Measurements from ENCODE around the gene OR4D1. TPM values are rescaled to one million over a fixed set of nuclear protein-coding genes. Genes with fewer than 3 reads are reported as not detected.
"Not testable (repeated sequence)": the region's sequence is repeated elsewhere in the genome, so short reads cannot be mapped to it uniquely, and the experiment has no call there.

OR4D1 gene
- total RNA-seq: under 1 TPM; 0.83 to 0.88 TPM

- POLR2A ChIA-PET: no interaction called here
- no peak within 1 kb of the TSS for H3K27ac Mint-ChIP-seq
Measured at GRCh38 chr17:58147930-58148434, at the start of gene OR4D1. Gene OR4D1 (plus strand): TSS chr17:58148384. CDS start chr17:58155154, 6,770 bp downstream.

GRCh38 chr17:58100506-58100905 is 47.7 kb upstream of the OR4D1 start:
- DNase-seq: no peak
- H3K27me3 Mint-ChIP-seq: no peaks in the 10 kb centered on the region
- H3K4me1 Mint-ChIP-seq: peaks cover 8% of the 10 kb centered on the region
- CTCF ChIA-PET: interaction anchor here (0.9 to 1.3 kb wide), 2 partner anchors 10 to 267 kb away, joined by 3 read pairs; no protein-coding TSS in a partner anchor
- no peaks in the 10 kb centered on the region for H3K9me3 Mint-ChIP-seq
- H3K4me3 Mint-ChIP-seq: no peak overlapping the region
- POLR2A ChIA-PET: no interaction called here
- no peak overlapping the region for H3K27ac Mint-ChIP-seq
- H3K36me3 Mint-ChIP-seq (ENCODE audit: low read depth): peaks cover 3% of the 10 kb centered on the region

More at GRCh38 chr17:58147930-58148434, at the start of gene OR4D1:
- DNase-seq: no peak
- H3K4me3 Mint-ChIP-seq: no peak within 1 kb of the TSS
- CTCF ChIA-PET: no interaction called here
- H3K36me3 Mint-ChIP-seq (ENCODE audit: low read depth): peaks cover 26% of the 10 kb centered on the region
- H3K9me3 Mint-ChIP-seq: peaks cover 22% of the 10 kb centered on the region
- H3K27me3 Mint-ChIP-seq: peaks cover 61% of the 10 kb centered on the region
- peaks cover 21% of the 10 kb centered on the region for H3K4me1 Mint-ChIP-seq

GRCh38 chr17:58101898-58102297 is 46.3 kb upstream of the OR4D1 start:
- H3K4me3 Mint-ChIP-seq; POLR2A ChIA-PET; H3K4me1 Mint-ChIP-seq; DNase-seq; H3K27me3 Mint-ChIP-seq; H3K36me3 Mint-ChIP-seq (ENCODE audit: low read depth); CTCF ChIA-PET; H3K27ac Mint-ChIP-seq; H3K9me3 Mint-ChIP-seq: not testable (repeated sequence)

GRCh38 chr17:58105093-58105492 is 43.1 kb upstream of the OR4D1 start:
- Mint-ChIP-seq H3K4me3 (no peak overlapping the region), H3K4me1 (peaks cover 2% of the 10 kb centered on the region), H3K27me3 (no peaks in the 10 kb centered on the region), H3K27ac (no peak overlapping the region), H3K9me3 (no peaks in the 10 kb centered on the region), H3K36me3 (ENCODE audit: low read depth) (no peaks in the 10 kb centered on the region)
- ChIA-PET POLR2A (no interaction called here), CTCF (no interaction called here)
- no peak for DNase-seq

GRCh38 chr17:58107306-58107705 is 40.9 kb upstream of the OR4D1 start:
- Mint-ChIP-seq H3K27me3 (peaks cover 3% of the 10 kb centered on the region), H3K4me1 (no peaks in the 10 kb centered on the region), H3K4me3 (no peak overlapping the region), H3K9me3 (no peaks in the 10 kb centered on the region), H3K27ac (no peak overlapping the region), H3K36me3 (ENCODE audit: low read depth) (no peaks in the 10 kb centered on the region)
- DNase-seq: no peak
- CTCF ChIA-PET: no interaction called here
- POLR2A ChIA-PET: no interaction called here

GRCh38 chr17:58109197-58109596 is 39.0 kb upstream of the OR4D1 start:
- ChIA-PET CTCF (interaction anchor here (1.6 kb wide), 1 partner anchor 110 kb away, joined by 4 read pairs; no protein-coding TSS in a partner anchor), POLR2A (no interaction called here)
- no peaks in the 10 kb centered on the region for H3K36me3 Mint-ChIP-seq (ENCODE audit: low read depth)

GRCh38 chr17:58110012-58110411 is 38.2 kb upstream of the OR4D1 start:
- Mint-ChIP-seq H3K9me3 (no peaks in the 10 kb centered on the region), H3K4me3 (no peak overlapping the region)
- POLR2A ChIA-PET: interaction anchor here (1.5 kb wide), 1 partner anchor 103 kb away, joined by 3 read pairs; the partner anchor contains the start of gene SRSF1

More at GRCh38 chr17:58109197-58109596, 39.0 kb upstream of the OR4D1 start:
- Mint-ChIP-seq H3K4me3 (no peak overlapping the region), H3K27me3 (peaks cover 5% of the 10 kb centered on the region), H3K4me1 (no peaks in the 10 kb centered on the region), H3K9me3 (no peaks in the 10 kb centered on the region), H3K27ac (no peak overlapping the region)
- no peak for DNase-seq

DNA sequence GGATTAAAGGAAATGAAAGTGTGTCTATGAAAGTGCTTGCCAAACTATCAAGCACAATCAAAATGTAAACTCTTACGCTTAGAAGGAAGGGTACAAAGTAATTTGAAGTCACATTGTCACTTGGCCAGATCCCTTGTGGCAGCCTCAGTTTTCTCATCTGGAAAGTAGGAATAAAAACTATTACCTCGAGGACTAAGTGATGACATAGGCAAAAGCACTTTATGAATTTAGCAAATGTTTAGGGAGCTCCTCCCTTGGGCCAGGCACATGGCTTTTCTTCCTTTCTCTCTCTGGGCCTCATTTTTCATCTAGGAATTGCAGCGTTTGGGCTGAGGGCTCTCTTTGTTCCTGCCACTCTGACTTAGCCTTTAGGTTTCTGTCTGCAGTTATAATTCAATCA is 36.5 kb upstream of the OR4D1 start:
- no peak overlapping the region for H3K4me3 Mint-ChIP-seq
- no peak overlapping the region for H3K27ac Mint-ChIP-seq
- ChIA-PET POLR2A (interaction anchor here (1.5 kb wide), 1 partner anchor 105 kb away, joined by 3 read pairs; the partner anchor contains the start of gene SRSF1), CTCF (interaction anchor here (0.9 to 3.4 kb wide), 8 partner anchors 11 to 279 kb away, joined by 3 to 32 read pairs (median 6); no protein-coding TSS in a partner anchor)
- H3K36me3 Mint-ChIP-seq (ENCODE audit: low read depth): no peaks in the 10 kb centered on the region
- no peak for DNase-seq
- H3K4me1 Mint-ChIP-seq: no peaks in the 10 kb centered on the region
- peaks cover 5% of the 10 kb centered on the region for H3K27me3 Mint-ChIP-seq
- H3K9me3 Mint-ChIP-seq: no peaks in the 10 kb centered on the region

More at GRCh38 chr17:58110012-58110411, 38.2 kb upstream of the OR4D1 start:
- DNase-seq: no peak
- H3K27me3 Mint-ChIP-seq: peaks cover 5% of the 10 kb centered on the region
- H3K27ac Mint-ChIP-seq: no peak overlapping the region
- CTCF ChIA-PET: interaction anchor here (1.5 kb wide), 1 partner anchor 9 kb away, joined by 3 read pairs; no protein-coding TSS in a partner anchor
- no peaks in the 10 kb centered on the region for H3K4me1 Mint-ChIP-seq
- no peaks in the 10 kb centered on the region for H3K36me3 Mint-ChIP-seq (ENCODE audit: low read depth)

DNA sequence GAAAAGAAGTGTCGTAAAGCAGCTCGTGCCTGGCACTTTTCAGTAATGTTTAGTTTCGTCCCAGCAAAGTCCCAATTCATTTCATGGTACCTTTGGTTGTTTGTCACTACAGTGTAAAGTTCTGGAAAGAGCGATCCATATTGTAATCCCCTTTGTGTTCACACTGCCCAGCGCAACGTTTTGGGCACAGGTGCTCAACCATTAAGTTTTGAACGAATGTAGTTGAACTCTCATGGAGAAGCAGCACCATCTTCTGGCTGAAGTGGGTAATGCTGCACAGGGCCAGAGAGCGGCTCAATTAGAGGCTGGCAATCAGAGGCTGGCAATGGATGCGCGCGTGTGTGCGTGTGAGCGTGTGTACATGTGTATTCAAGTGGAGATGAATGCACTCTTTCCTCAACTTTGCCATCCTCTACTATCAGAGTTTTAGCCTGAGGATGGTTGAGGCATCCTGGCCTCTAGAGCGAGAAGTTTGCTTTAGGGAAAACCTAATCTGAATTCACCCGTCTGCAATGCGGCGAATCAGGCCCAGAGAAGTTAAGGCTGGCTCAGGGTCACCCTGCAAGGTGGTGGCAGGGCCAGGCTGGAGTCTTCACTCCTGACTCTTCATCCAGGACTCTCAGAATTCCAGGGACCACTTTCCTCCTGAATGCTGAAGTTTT is 35.1 kb upstream of the OR4D1 start:
- no peak overlapping the region for H3K27ac Mint-ChIP-seq
- H3K4me1 Mint-ChIP-seq: no peaks in the 10 kb centered on the region
- no peaks in the 10 kb centered on the region for H3K36me3 Mint-ChIP-seq (ENCODE audit: low read depth)
- H3K4me3 Mint-ChIP-seq: no peak overlapping the region
- ChIA-PET CTCF (interaction anchor here (0.6 to 3.4 kb wide), 15 partner anchors 9 to 280 kb away, joined by 3 to 32 read pairs (median 4); no protein-coding TSS in a partner anchor), POLR2A (interaction anchor here (0.8 to 1.0 kb wide), 2 partner anchors 106 to 113 kb away, joined by 3 read pairs; partner anchors contain the start of gene SRSF1)
- peaks cover 10% of the 10 kb centered on the region for H3K27me3 Mint-ChIP-seq
- peak; percentile 86 for DNase-seq
- H3K9me3 Mint-ChIP-seq: no peaks in the 10 kb centered on the region

DNA sequence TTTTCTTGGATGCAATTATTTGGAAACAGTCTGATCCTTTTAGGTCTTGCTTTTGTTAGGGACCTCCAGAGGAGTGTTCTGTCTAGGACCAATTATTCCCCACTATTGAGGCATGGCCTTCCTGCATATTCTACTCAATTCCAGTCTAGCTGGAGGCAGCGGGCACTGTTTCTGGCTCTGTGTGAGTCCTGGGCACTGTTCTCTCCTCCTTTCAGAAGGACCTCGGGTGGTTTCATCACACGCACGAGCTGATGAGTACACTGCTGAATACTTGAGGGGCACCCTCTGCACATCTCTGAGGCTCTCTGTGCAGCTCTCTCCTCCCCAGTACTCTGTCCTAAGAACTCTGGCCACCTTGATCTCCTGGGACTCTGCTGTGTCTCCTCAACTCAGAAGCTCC is 34.2 kb upstream of the OR4D1 start:
- no peaks in the 10 kb centered on the region for H3K36me3 Mint-ChIP-seq (ENCODE audit: low read depth)
- H3K27me3 Mint-ChIP-seq: peaks cover 12% of the 10 kb centered on the region
- H3K27ac Mint-ChIP-seq: no peak overlapping the region
- H3K9me3 Mint-ChIP-seq: no peaks in the 10 kb centered on the region
- no peaks in the 10 kb centered on the region for H3K4me1 Mint-ChIP-seq
- CTCF ChIA-PET: interaction anchor here (0.8 to 3.4 kb wide), 8 partner anchors 57 to 256 kb away, joined by 3 to 32 read pairs (median 6); no protein-coding TSS in a partner anchor
- no peak for DNase-seq
- no peak overlapping the region for H3K4me3 Mint-ChIP-seq
- POLR2A ChIA-PET: interaction anchor here (0.9 kb wide), 1 partner anchor 29 kb away, joined by 5 read pairs; no protein-coding TSS in a partner anchor

- no peaks in the 10 kb centered on the region for H3K9me3 Mint-ChIP-seq
- H3K4me3 Mint-ChIP-seq: no peak overlapping the region
- POLR2A ChIA-PET: no interaction called here
- H3K36me3 Mint-ChIP-seq (ENCODE audit: low read depth): no peaks in the 10 kb centered on the region
- peaks cover 19% of the 10 kb centered on the region for H3K27me3 Mint-ChIP-seq
- H3K27ac Mint-ChIP-seq: no peak overlapping the region
- DNase-seq: no peak
- CTCF ChIA-PET: interaction anchor here (3.1 kb wide), 1 partner anchor 55 kb away, joined by 10 read pairs; no protein-coding TSS in a partner anchor
- peaks cover 3% of the 10 kb centered on the region for H3K4me1 Mint-ChIP-seq
Measured at GRCh38 chr17:58117382-58117781, 30.8 kb upstream of the OR4D1 start.

GRCh38 chr17:58119491-58119890 is 28.7 kb upstream of the OR4D1 start:
- no peaks in the 10 kb centered on the region for H3K36me3 Mint-ChIP-seq (ENCODE audit: low read depth)
- H3K4me3 Mint-ChIP-seq: no peak overlapping the region
- no peak for DNase-seq
- H3K27me3 Mint-ChIP-seq: peaks cover 19% of the 10 kb centered on the region
- H3K27ac Mint-ChIP-seq: no peak overlapping the region
- CTCF ChIA-PET: interaction anchor here (1.3 kb wide), 1 partner anchor 53 kb away, joined by 9 read pairs; no protein-coding TSS in a partner anchor
- H3K4me1 Mint-ChIP-seq: peaks cover 3% of the 10 kb centered on the region
- POLR2A ChIA-PET: no interaction called here
- no peaks in the 10 kb centered on the region for H3K9me3 Mint-ChIP-seq

DNA sequence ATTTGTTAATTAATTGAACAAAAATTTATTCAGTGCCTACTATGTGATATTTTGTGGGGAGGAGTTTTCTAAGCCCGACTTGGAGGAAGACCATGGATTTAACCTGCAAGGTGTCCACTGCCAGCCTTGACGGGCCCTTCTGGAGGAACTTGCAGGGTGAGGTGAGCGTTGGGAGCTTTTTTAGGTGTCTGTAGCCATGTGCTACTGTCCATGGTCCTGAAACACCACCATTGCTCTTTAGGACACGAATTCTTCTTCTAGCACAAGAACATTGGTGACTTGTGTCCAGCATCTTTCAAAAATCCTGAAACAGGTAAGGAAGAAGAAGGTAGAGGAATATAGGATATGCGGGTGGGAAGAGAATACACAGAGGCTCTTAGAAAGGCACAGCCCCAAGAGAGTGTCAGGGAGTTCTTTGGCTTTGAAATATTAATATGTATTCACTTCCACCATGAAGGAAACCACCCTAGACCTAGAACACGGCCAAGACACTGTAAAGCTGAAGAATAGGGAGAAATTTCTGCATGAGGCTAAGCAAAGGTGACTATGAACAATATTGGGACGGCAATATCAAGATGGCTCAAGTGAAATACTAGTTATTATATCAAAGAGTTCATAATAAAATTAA is 27.9 kb upstream of the OR4D1 start:
- Mint-ChIP-seq H3K36me3 (ENCODE audit: low read depth) (no peaks in the 10 kb centered on the region), H3K4me1 (peaks cover 3% of the 10 kb centered on the region), H3K4me3 (no peak overlapping the region), H3K27ac (no peak overlapping the region), H3K27me3 (peaks cover 19% of the 10 kb centered on the region), H3K9me3 (no peaks in the 10 kb centered on the region)
- CTCF ChIA-PET: interaction anchor here (1.1 to 2.3 kb wide), 3 partner anchors 52 to 57 kb away, joined by 3 to 13 read pairs (median 9); no protein-coding TSS in a partner anchor
- POLR2A ChIA-PET: no interaction called here
- peak; percentile 50 for DNase-seq

Data from activated CD4-positive, alpha-beta memory T cell treated with anti-CD3 and anti-CD28 coated beads, Interleukin-2, amount 10 ng/mL, durations not matched to agents 7 days and 5 days (primary cell).